ENCODE measurements around the gene KHDRBS2.

The KHDRBS2 gene

GRCh38 chr6:61640463-61640862 lies 645.6 kb downstream of the KHDRBS2 start:
- in situ Hi-C loops (cut with MboI; ENCODE audit: low sequenced_read_pairs) = no loop called here

Data from HL-60/S4 treated with retinoic acid at 250 ng/mL for 4 days and 3 days (cell line).